Testis (tissue), 3 donors: Measurements from ENCODE around the gene BTG1. TPM values are rescaled to one million over a fixed set of nuclear protein-coding genes. Genes with fewer than 3 reads are reported as not detected.

Experiments
- DNase-seq: peaks from one replicate; pipeline ENCODE4 v3.0.0-alpha.2; 2019
- H3K27ac ChIP-seq, 2 donors: fragments of 200-600 bp; sonication (generic); one replicate each; pipeline ENCODE4 v1.5.1; 2019
- H3K27me3 ChIP-seq: fragments of 200-600 bp; sonication (generic); one replicate; pipeline ENCODE4 v1.5.1; 2019
- H3K36me3 ChIP-seq: fragments of 200-600 bp; sonication (generic); one replicate; pipeline ENCODE4 v1.5.1; 2017; ENCODE audit warnings: low read depth; ENCODE audit errors: missing control alignments
- H3K4me1 ChIP-seq: fragments of 200-600 bp; sonication (generic); one replicate; pipeline ENCODE4 v1.5.1; 2019
- H3K4me3 ChIP-seq, 2 donors: fragments of 200-600 bp; sonication (generic); one replicate each; pipeline ENCODE4 v1.5.1; 2017 to 2019
- H3K9me3 ChIP-seq: fragments of 200-600 bp; sonication (generic); one replicate; pipeline ENCODE4 v1.5.1; 2017
- CTCF ChIP-seq, 3 experiments: fragments of 450-650 bp in 2 of 3; fragments of 200-600 bp in 1 of 3; sonication (generic) in 1 of 3; IDR thresholded peaks; one replicate each; pipeline ENCODE4 v1.5.1; 2016 to 2019; ENCODE audit warnings: antibody characterized with exemption in 3 of 3, mild to moderate bottlenecking in 2 of 3, moderate library complexity in 1 of 3
- POLR2A ChIP-seq: fragments of 450-650 bp; IDR thresholded peaks from one replicate; pipeline ENCODE4 v1.6.1; 2017; ENCODE audit warnings: antibody characterized with exemption, mild to moderate bottlenecking, moderate library complexity
- WGBS, 2 donors: methylation state at CpG; one replicate each; pipeline ENCODE4 v1.1.5; 2018; 5-methylcytosine and 5-hydroxymethylcytosine counted together
- intact Hi-C: fragments of 100-400 bp; cut with DNase I; formaldehyde crosslinking; loops from one replicate; pipeline ENCODE4 v1.15.1; 2023; ENCODE audit warnings: low total_unique reads
- polyA plus RNA-seq: library from polyadenylated mRNA; stranded (reverse); fragments of 350-450 nt; fragmentation: Illumina TruSeq; extraction: RNeasy Lipid Tissue Mini Kit (QIAGEN cat#74804); gene quantifications from one replicate; pipeline ENCODE4 v1.2.3, GENCODE V29; 2014; ENCODE audit warnings: low read depth, low replicate concordance; ENCODE audit not compliant: insufficient read depth
- total RNA-seq, 2 donors: library from RNA; depleted of rRNA; stranded (reverse); fragments of >200 nt; gene quantifications; one replicate each; pipeline ENCODE4 v1.2.3, GENCODE V29; 2016

Gene BTG1
- total and polyA plus RNA-seq, 3 donors from 2014 or later: 23.8 to 65.3 (median 37.0) TPM

GRCh38 chr12:92167075-92167474 is 21.4 kb upstream of the BTG1 start:
- no peak overlapping the region for H3K27ac ChIP-seq
- H3K9me3 ChIP-seq: no peaks in the 10 kb centered on the region
- intact Hi-C loops: no loop called here
- WGBS, 2 donors: 94 to 95% methylated on average over 2 of the region's 2 CpGs
- DNase-seq: no peak
- no peaks in the 10 kb centered on the region for H3K36me3 ChIP-seq
- H3K4me1 ChIP-seq: no peaks in the 10 kb centered on the region
- H3K4me3 ChIP-seq: no peak overlapping the region
- H3K27me3 ChIP-seq: no peaks in the 10 kb centered on the region
- no peak for TF ChIP-seq CTCF (IDR thresholded peaks at IDR 0.05)
- TF ChIP-seq POLR2A: no peak

- TF ChIP-seq CTCF (IDR thresholded peaks at IDR 0.05): no peak
- TF ChIP-seq POLR2A: no peak
- intact Hi-C loops: no loop called here
Measured at GRCh38 chr12:92164712-92165111, 19.1 kb upstream of the BTG1 start.

GRCh38 chr12:92162079-92162478 is 16.4 kb upstream of the BTG1 start:
- DNase-seq: no peak
- no peaks in the 10 kb centered on the region for H3K27me3 ChIP-seq
- no peak overlapping the region for H3K27ac ChIP-seq
- no peaks in the 10 kb centered on the region for H3K36me3 ChIP-seq
- WGBS, 2 donors: 84 to 98% methylated on average over 1 of the region's 1 CpG
- TF ChIP-seq CTCF (IDR thresholded peaks at IDR 0.05) (no peak), POLR2A (no peak)
- no peak overlapping the region for H3K4me3 ChIP-seq
- intact Hi-C loops: no loop called here
- H3K9me3 ChIP-seq: no peaks in the 10 kb centered on the region
- peaks cover 4% of the 10 kb centered on the region for H3K4me1 ChIP-seq

More at GRCh38 chr12:92164712-92165111, 19.1 kb upstream of the BTG1 start:
- Histone ChIP-seq H3K27me3 (no peaks in the 10 kb centered on the region), H3K9me3 (no peaks in the 10 kb centered on the region), H3K4me3 (no peak overlapping the region), H3K36me3 (no peaks in the 10 kb centered on the region), H3K4me1 (no peaks in the 10 kb centered on the region), H3K27ac (no peak overlapping the region)
- no peak for DNase-seq
- WGBS, 2 donors: 57 to 70% methylated on average over 1 of the region's 1 CpG

GRCh38 chr12:92158796-92159439 is 13.3 kb upstream of the BTG1 start:
- H3K27ac ChIP-seq: no peak overlapping the region
- intact Hi-C loops: no loop called here
- H3K27me3 ChIP-seq: no peaks in the 10 kb centered on the region

More at GRCh38 chr12:92158796-92159439, 13.3 kb upstream of the BTG1 start:
- Histone ChIP-seq H3K36me3 (no peaks in the 10 kb centered on the region), H3K4me1 (peaks cover 4% of the 10 kb centered on the region), H3K4me3 (no peak overlapping the region), H3K9me3 (no peaks in the 10 kb centered on the region)
- no peak for DNase-seq
- 36 to 45% methylated on average over 6 of the region's 6 CpGs for WGBS, 2 donors
- TF ChIP-seq POLR2A (no peak), CTCF (IDR thresholded peaks at IDR 0.05) (no peak)
